AG04450 (cell line): ENCODE results near the gene MUS81. TPM values are rescaled to one million over a fixed set of nuclear protein-coding genes. Genes with fewer than 3 reads are reported as not detected.

Source experiments
- CTCF ChIA-PET: fragments of 300-600, 350-600 bp; formaldehyde crosslinking; extraction: SDS; loops from one replicate; lab custom pipeline; 2022; ENCODE audit warnings: antibody characterized with exemption, inconsistent platforms; lab: Charles Lee
- POLR2A ChIA-PET: fragments of 350-600 bp; formaldehyde crosslinking; extraction: SDS; loops from one replicate; lab custom pipeline; 2021; ENCODE audit warnings: antibody characterized with exemption, inconsistent platforms; lab: Yijun Ruan, JAX
- DNase-seq: peaks from one replicate; pipeline ENCODE4 v3.0.0-alpha.2; 2011; ENCODE audit warnings: low read depth, low spot score
- H3K27ac ChIP-seq: one replicate; pipeline ENCODE4 v1.5.1; 2012; ENCODE audit warnings: low read depth, low read length, control low read depth
- H3K27me3 ChIP-seq: one replicate; pipeline ENCODE4 v1.6.0; 2012; ENCODE audit warnings: low read length; ENCODE audit not compliant: control insufficient read depth, insufficient read depth
- H3K4me3 ChIP-seq: 2 replicates; pipeline ENCODE4 v1.5.1; 2011; ENCODE audit warnings: mild to moderate bottlenecking, low read depth, low read length, control low read depth
- H3K9me3 ChIP-seq: 2 replicates; pipeline ENCODE4 v1.5.1; 2012; ENCODE audit warnings: low read length; ENCODE audit not compliant: control insufficient read depth, insufficient read depth
- polyA plus RNA-seq: library from polyadenylated mRNA; depleted of rRNA; stranded (reverse); fragments of >200 nt; gene quantifications from 2 replicates; pipeline ENCODE4 v1.2.3, GENCODE V29; 2011
- TF ChIP-seq, protein P1 (sequence below): IDR thresholded peaks from 2 replicates; pipeline ENCODE4 v1.5.1; 2011; ENCODE audit warnings: low read depth, low read length, control low read depth, inconsistent platforms

Gene MUS81
- polyA plus RNA-seq, 1 experiment, result 23.8 TPM

DNA sequence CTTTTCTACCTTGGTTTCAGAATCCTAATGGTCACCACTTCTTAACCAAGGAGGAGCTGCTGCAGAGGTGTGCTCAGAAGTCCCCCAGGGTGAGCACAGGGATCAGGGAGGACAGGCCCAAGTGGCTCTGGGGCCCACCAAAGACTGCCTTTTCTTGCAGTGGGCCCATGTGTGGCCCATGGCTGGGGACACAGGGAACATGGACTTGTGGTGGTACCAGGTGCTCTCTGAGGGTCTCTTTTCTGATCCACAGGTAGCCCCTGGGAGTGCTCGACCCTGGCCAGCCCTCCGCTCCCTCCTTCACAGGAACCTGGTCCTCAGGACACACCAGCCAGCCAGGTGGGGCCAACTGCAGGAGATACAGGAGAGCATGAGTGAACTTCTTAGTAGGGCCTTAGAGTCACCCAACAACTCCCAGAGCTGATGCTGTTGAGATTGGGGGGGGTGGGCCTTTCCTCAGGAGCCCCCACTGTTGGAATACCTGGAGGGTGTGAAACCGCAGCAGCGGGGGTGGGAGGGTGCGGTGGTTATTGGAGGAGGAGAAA lies 2.0 kb downstream of the MUS81 start:
- Histone ChIP-seq H3K9me3 (no peaks in the 10 kb centered on the region; the same call in 1 of the 2 replicates), H3K27ac (no peak overlapping the region), H3K4me3 (peak overlapping the region; percentile 93), H3K27me3 (no peaks in the 10 kb centered on the region)
- ChIA-PET CTCF (interaction anchor here (0.6 kb wide), 1 partner anchor 26 kb away, joined by 4 read pairs; the partner anchor contains the start of gene FIBP), POLR2A (interaction anchor here (1.5 kb wide), 1 partner anchor 9 kb away, joined by 8 read pairs; no protein-coding TSS in a partner anchor)
- TF ChIP-seq, protein P1, sequence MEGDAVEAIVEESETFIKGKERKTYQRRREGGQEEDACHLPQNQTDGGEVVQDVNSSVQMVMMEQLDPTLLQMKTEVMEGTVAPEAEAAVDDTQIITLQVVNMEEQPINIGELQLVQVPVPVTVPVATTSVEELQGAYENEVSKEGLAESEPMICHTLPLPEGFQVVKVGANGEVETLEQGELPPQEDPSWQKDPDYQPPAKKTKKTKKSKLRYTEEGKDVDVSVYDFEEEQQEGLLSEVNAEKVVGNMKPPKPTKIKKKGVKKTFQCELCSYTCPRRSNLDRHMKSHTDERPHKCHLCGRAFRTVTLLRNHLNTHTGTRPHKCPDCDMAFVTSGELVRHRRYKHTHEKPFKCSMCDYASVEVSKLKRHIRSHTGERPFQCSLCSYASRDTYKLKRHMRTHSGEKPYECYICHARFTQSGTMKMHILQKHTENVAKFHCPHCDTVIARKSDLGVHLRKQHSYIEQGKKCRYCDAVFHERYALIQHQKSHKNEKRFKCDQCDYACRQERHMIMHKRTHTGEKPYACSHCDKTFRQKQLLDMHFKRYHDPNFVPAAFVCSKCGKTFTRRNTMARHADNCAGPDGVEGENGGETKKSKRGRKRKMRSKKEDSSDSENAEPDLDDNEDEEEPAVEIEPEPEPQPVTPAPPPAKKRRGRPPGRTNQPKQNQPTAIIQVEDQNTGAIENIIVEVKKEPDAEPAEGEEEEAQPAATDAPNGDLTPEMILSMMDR, result no peak
- no peak for DNase-seq

DNA sequence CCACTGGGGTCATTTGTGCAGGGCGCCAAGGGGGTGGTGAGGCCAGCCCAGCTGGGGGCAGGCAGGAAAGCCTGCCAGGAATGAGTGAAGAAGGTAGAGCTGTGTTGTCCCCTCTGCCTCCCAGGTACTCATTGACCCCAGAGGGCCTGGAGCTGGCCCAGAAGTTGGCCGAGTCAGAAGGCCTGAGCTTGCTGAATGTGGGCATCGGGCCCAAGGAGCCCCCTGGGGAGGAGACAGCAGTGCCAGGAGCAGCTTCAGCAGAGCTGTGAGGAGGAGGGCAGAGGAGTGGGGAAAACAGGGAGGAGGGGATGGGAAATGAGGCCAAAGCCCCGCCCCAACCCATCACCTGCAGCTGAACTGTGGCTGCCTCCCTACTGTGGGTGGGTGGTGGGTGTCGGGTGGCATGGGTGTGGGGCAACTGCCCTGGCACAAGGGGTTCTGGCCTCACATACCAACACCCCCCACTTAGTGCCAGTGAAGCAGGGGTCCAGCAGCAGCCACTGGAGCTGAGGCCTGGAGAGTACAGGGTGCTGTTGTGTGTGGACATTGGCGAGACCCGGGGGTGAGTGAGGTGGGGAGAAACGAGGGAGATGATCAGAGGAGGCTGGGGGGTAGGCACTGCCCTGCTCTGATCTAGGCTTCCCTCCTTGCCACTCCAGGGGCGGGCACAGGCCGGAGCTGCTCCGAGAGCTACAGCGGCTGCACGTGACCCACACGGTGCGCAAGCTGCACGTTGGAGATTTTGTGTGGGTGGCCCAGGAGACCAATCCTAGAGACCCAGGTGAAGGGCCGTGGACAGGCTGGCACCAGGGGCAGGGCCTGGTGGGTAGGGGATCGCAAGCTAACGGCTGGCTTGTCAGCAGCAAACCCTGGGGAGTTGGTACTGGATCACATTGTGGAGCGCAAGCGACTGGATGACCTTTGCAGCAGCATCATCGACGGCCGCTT lies 3.0 kb downstream of the MUS81 start:
- POLR2A ChIA-PET, result interaction anchor here (0.6 to 1.5 kb wide), 2 partner anchors 8 to 152 kb away, joined by 3 to 8 read pairs; no protein-coding TSS in a partner anchor

DNA sequence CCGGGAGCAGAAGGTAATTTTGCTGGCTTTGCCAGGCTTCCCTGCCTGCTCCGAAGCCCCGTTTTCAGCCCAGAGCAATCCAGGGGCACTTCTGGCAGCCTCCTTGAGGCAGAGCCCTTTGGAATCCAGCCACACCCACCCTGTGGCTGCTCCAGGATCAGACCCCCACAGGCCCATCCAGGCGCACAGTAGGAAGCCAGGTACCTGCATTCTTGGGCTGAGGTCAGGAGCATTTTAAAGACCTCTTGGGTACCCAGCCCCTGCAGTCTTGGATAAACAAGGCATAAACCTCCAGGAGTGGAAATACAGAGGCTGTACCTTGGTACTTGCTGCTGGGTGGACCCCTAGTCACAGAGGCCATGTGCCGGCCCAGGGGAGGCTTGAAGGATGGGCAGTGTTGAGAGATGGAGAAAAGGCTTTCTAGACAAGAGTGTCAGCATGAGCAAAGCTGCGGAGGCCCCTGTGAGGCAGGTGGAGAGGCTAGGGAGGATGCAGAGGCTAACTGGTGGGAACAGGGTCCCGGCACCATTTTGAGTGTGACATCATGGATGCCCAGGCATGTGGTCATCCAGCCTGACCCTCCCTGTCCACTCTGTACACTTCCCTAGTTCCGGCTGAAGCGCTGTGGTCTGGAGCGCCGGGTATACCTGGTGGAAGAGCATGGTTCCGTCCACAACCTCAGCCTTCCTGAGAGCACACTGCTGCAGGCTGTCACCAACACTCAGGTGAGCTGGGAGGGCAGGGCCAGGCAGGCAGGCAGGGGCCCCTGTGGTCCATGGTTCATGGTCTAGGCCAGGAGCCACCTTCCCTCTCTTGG lies 3.9 kb downstream of the MUS81 start:
- no peaks in the 10 kb centered on the region; the same call in 1 of the 2 replicates for H3K9me3 ChIP-seq
- ChIA-PET POLR2A (interaction anchor here (0.5 to 1.5 kb wide), 3 partner anchors 8 to 152 kb away, joined by 3 to 8 read pairs (median 4); partner anchors contain the start of gene FIBP), CTCF (no interaction called here)
- no peak for DNase-seq
- TF ChIP-seq, protein P1, result no peak
- H3K4me3 ChIP-seq, result no peak overlapping the region
- no peaks in the 10 kb centered on the region for H3K27me3 ChIP-seq
- no peak overlapping the region for H3K27ac ChIP-seq

More for the DNA sequence above, 3.0 kb downstream of the MUS81 start:
- DNase-seq, result no peak
- no peaks in the 10 kb centered on the region for H3K27me3 ChIP-seq
- CTCF ChIA-PET, result no interaction called here
- TF ChIP-seq, protein P1, result no peak
- peak overlapping the region; percentile 39 for H3K27ac ChIP-seq
- H3K4me3 ChIP-seq, result no peak overlapping the region
- no peaks in the 10 kb centered on the region; the same call in 1 of the 2 replicates for H3K9me3 ChIP-seq

DNA sequence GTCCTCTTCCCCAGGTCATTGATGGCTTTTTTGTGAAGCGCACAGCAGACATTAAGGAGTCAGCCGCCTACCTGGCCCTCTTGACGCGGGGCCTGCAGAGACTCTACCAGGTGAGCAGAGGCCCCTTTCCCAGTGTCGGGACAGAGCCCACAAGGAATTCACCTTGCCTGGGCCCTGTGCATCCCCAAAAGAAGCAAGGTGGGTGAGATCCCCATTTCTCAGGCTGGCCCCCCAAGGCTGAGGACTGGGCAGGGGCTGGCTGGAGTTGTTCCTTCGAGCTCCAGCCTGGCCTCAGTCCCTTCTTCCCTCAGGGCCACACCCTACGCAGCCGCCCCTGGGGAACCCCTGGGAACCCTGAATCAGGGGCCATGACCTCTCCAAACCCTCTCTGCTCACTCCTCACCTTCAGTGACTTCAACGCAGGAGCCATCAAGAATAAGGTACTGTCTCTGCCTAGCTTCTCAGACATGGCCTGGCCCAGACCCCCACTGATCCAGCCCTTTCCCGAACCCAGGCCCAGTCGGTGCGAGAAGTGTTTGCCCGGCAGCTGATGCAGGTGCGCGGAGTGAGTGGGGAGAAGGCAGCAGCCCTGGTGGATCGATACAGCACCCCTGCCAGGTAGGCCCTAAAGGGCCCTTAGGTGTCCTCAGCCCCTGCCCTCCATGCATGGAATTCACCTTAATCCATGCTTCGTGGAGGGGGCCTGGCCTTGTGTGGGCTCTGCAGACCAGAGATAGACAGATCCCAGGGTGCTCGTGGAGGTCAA lies 4.7 kb downstream of the MUS81 start:
- TF ChIP-seq, protein P1, result no peak
- Histone ChIP-seq H3K9me3 (no peaks in the 10 kb centered on the region; the same call in 1 of the 2 replicates), H3K27me3 (no peaks in the 10 kb centered on the region), H3K4me3 (no peak overlapping the region), H3K27ac (peak overlapping the region; percentile 31)
- CTCF ChIA-PET, result no interaction called here
- no peak for DNase-seq
- POLR2A ChIA-PET, result interaction anchor here (0.5 kb wide), 1 partner anchor 23 kb away, joined by 4 read pairs; the partner anchor contains the start of gene FIBP
